Prostate gland (tissue), 2 donors: Measurements from ENCODE around the gene CHAF1A.

Experiments used
- CTCF ChIP-seq, 4 experiments: fragments of 200-600 bp in 2 of 4; fragments of 450-650 bp in 2 of 4; sonication (generic) in 2 of 4; IDR thresholded peaks; 1 replicate in 3 of 4; 2 replicates in 1 of 4; pipeline ENCODE4 v1.5.1; 2016 to 2019; ENCODE audit warnings: antibody characterized with exemption in 4 of 4, mild to moderate bottlenecking in 2 of 4, moderate library complexity in 2 of 4
- POLR2A ChIP-seq: fragments of 450-650 bp; IDR thresholded peaks from one replicate; pipeline ENCODE4 v1.6.1; 2016; ENCODE audit warnings: antibody characterized with exemption, mild to moderate bottlenecking

GRCh38 chr19:4403005-4403761, 743 bp downstream of the CHAF1A start:
- TF ChIP-seq CTCF (IDR thresholded peaks at IDR 0.05) = no peak
- TF ChIP-seq POLR2A = no peak
